HAP-1 (cell line): Measurements from ENCODE around the gene IL24.

Experiments used
- DNase-seq, 2 experiments: peaks; one replicate each; pipeline ENCODE4 v3.0.0-alpha.2; 2016 to 2020; ENCODE audit warnings: low spot score in 2 of 2
- H3K27me3 ChIP-seq: fragments of 250-450 bp; sonication (Bioruptor Pico); 2 replicates; pipeline ENCODE4 v1.5.1; 2020; ENCODE audit warnings: low read depth, mild to moderate bottlenecking, moderate library complexity
- H3K36me3 ChIP-seq: fragments of 250-450 bp; sonication (Bioruptor Pico); replicated peaks from 2 replicates; pipeline ENCODE4 v1.5.1; 2020; ENCODE audit warnings: mild to moderate bottlenecking
- H3K4me1 ChIP-seq: fragments of 250-450 bp; sonication (Bioruptor Pico); 2 replicates; pipeline ENCODE4 v1.5.1; 2020; ENCODE audit warnings: mild to moderate bottlenecking
- H3K4me3 ChIP-seq: fragments of 250-450 bp; sonication (Bioruptor Pico); 2 replicates; pipeline ENCODE4 v1.5.1; 2020; ENCODE audit warnings: mild to moderate bottlenecking, moderate library complexity
- H3K9me3 ChIP-seq: fragments of 250-450 bp; sonication (Bioruptor Pico); 2 replicates; pipeline ENCODE4 v1.5.1; 2020; ENCODE audit warnings: mild to moderate bottlenecking, moderate library complexity
- in situ Hi-C: fragments of 300-500 bp; cut with MboI; formaldehyde crosslinking; loops from 3 replicates; pipeline ENCODE4 v1.14.3; 2020; ENCODE audit warnings: low sequenced_read_pairs, inconsistent platforms, mixed read lengths

IL24 gene

GRCh38 chr1:206949641-206950040, 52.4 kb downstream of the IL24 start:
- in situ Hi-C loops, result no loop called here
- no peak overlapping the region for H3K4me3 ChIP-seq
- DNase-seq, result no peak
- no peaks in the 10 kb centered on the region; the same call in 1 of the 2 replicates for H3K27me3 ChIP-seq
- no peaks in the 10 kb centered on the region for H3K36me3 ChIP-seq
- H3K9me3 ChIP-seq, result no peaks in the 10 kb centered on the region
- no peaks in the 10 kb centered on the region for H3K4me1 ChIP-seq

DNA sequence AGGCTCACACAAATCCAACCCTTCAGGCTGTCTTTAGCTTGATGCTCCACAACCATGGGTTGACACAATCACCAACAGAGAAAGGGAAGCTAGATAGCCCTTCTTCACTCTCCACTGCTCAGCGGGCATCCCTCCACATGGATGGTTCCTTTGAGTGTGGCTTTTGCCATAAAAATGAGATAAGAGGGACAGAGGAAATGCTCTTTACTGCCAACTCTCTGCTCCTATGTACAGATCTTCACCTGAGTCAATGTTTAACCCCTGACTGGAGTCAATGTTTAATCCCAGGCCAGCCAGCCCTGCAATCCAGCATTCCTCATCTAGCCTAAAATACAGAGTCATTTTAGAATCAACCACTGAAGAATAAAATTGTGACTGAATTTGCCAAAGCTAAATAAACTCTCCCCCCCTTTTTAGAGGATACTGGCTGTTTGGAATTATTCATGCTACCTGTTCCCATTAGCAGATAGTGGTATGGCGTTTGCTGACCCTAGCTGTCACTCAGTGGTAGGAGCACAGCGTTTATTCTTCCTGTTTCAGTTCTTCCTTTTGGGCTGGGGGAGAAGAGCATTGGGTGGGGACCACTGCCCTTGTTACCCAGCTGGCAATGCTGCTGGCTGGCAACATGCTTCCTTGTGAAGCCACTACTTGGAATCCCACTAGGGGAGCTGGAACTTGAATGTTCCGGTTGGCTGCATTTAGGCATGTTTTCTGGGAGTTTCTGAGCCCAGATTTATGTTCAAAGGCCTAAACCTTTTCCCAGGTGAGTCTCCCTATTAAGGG, 54.3 kb downstream of the IL24 start:
- no peaks in the 10 kb centered on the region for H3K36me3 ChIP-seq
- H3K9me3 ChIP-seq, result no peaks in the 10 kb centered on the region
- no peaks in the 10 kb centered on the region for H3K4me1 ChIP-seq
- no peaks in the 10 kb centered on the region for H3K27me3 ChIP-seq
- no peak overlapping the region for H3K4me3 ChIP-seq
- in situ Hi-C loops, result no loop called here
- DNase-seq, result no peak

- in situ Hi-C loops, result no loop called here
- Histone ChIP-seq H3K9me3 (no peaks in the 10 kb centered on the region), H3K36me3 (no peaks in the 10 kb centered on the region), H3K27me3 (no peaks in the 10 kb centered on the region), H3K4me3 (no peak overlapping the region), H3K4me1 (no peaks in the 10 kb centered on the region)
- no peak for DNase-seq
Observed at GRCh38 chr1:206952171-206952570, 54.9 kb downstream of the IL24 start.

GRCh38 chr1:206953126-206953525, 55.9 kb downstream of the IL24 start:
- Histone ChIP-seq H3K36me3 (no peaks in the 10 kb centered on the region), H3K4me1 (no peaks in the 10 kb centered on the region), H3K27me3 (no peaks in the 10 kb centered on the region), H3K9me3 (no peaks in the 10 kb centered on the region), H3K4me3 (no peak overlapping the region)
- no peak for DNase-seq
- in situ Hi-C loops, result no loop called here

- in situ Hi-C loops, result no loop called here
- Histone ChIP-seq H3K4me3 (no peak overlapping the region), H3K36me3 (no peaks in the 10 kb centered on the region), H3K4me1 (no peaks in the 10 kb centered on the region), H3K9me3 (no peaks in the 10 kb centered on the region), H3K27me3 (no peaks in the 10 kb centered on the region)
- no peak for DNase-seq
Observed at GRCh38 chr1:206953626-206954025, 56.4 kb downstream of the IL24 start.
